IPS DF 6.9 (cell line): ENCODE measurements around the gene ANKRD33B.

ENCODE experiments used
- DNase-seq: peaks from one replicate; pipeline ENCODE4 v3.0.0-alpha.2; 2013; ENCODE audit warnings: low read depth, low spot score
- H3K27ac ChIP-seq: one replicate; pipeline ENCODE4 v1.5.1; 2013; ENCODE audit warnings: low read length, control low read depth
- H3K27me3 ChIP-seq: 2 replicates; pipeline ENCODE4 v1.6.1; 2013; ENCODE audit warnings: mild to moderate bottlenecking, low read length; ENCODE audit not compliant: control insufficient read depth, insufficient read depth
- H3K36me3 ChIP-seq: 2 replicates; pipeline ENCODE4 v1.6.1; 2013; ENCODE audit warnings: low read length; ENCODE audit not compliant: control insufficient read depth, insufficient read depth
- H3K4me1 ChIP-seq: 2 replicates; pipeline ENCODE4 v1.6.1; 2013; ENCODE audit warnings: low read length; ENCODE audit not compliant: control insufficient read depth, insufficient read depth
- H3K4me3 ChIP-seq: 2 replicates; pipeline ENCODE4 v1.5.1; 2013; ENCODE audit warnings: mild to moderate bottlenecking, low read length
- H3K9me3 ChIP-seq: 2 replicates; pipeline ENCODE4 v1.6.1; 2013; ENCODE audit warnings: low read length, inconsistent platforms; ENCODE audit not compliant: control insufficient read depth, insufficient read depth
- WGBS: extraction: QIAGEN DNeasy Blood & Tissue Kit; methylation state at CpG from one replicate; pipeline ENCODE4 v1.1.7; 2013; ENCODE audit warnings: mixed read lengths, missing lambda C conversion rate; ENCODE audit not compliant: insufficient read length, insufficient coverage; 5-methylcytosine and 5-hydroxymethylcytosine counted together

ANKRD33B gene

DNA sequence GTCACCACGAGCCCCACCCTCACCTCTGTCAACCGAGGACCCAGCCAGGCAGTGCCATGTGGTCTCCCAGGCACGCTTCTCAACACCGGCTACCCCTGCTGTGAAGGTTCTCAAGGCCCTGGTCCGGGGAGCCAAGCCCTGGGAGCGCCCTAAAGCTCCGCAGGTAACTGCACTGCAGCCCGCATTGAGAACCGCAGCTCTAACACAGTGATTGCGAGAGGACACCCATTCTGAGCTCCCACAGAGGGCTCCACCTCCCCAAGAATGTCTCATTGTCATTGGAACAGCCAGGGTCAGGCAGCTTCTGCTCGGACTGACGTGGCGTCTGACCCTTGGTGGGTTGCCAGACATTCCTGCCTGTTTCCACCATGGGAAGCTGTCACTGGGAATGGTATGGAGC, 88.3 kb downstream of the ANKRD33B start:
- Histone ChIP-seq H3K4me1 (0 out of 2 replicates have a peak, but pooled peaks cover 1% of the 10 kb centered on the region), H3K9me3 (no peaks in the 10 kb centered on the region; the same call in 1 of the 2 replicates), H3K27ac (no peak overlapping the region), H3K27me3 (no peaks in the 10 kb centered on the region), H3K4me3 (no peak overlapping the region), H3K36me3 (no peaks in the 10 kb centered on the region; the same call in 1 of the 2 replicates)
- DNase-seq = no peak
- no CpG with 5 or more reads among the region's 13 CpGs for WGBS

DNA sequence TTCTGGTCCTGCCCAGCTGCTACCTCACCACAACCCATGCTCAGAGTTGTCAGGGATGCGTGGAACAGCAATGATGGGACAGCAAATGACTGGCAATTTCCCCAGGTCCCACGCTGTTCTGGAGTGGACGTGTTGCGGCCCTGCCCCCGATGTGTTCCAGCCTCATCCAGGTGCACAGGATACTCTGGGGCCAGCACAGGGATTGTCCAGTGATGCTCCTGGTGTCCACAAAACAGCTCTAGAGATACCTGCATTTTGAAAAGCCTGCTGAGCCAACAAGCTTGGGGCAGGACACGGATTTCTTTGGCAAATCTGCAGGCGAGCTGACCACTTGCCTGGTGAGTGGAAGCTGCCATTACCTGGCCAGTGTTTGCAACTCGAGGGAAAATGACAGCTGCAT, 88.7 kb downstream of the ANKRD33B start:
- Histone ChIP-seq H3K9me3 (no peaks in the 10 kb centered on the region; the same call in 1 of the 2 replicates), H3K4me1 (0 out of 2 replicates have a peak, but pooled peaks cover 1% of the 10 kb centered on the region), H3K36me3 (no peaks in the 10 kb centered on the region; the same call in 1 of the 2 replicates), H3K27me3 (no peaks in the 10 kb centered on the region), H3K4me3 (no peak overlapping the region), H3K27ac (no peak overlapping the region)
- no CpG with 5 or more reads among the region's 8 CpGs for WGBS
- DNase-seq = no peak

DNA sequence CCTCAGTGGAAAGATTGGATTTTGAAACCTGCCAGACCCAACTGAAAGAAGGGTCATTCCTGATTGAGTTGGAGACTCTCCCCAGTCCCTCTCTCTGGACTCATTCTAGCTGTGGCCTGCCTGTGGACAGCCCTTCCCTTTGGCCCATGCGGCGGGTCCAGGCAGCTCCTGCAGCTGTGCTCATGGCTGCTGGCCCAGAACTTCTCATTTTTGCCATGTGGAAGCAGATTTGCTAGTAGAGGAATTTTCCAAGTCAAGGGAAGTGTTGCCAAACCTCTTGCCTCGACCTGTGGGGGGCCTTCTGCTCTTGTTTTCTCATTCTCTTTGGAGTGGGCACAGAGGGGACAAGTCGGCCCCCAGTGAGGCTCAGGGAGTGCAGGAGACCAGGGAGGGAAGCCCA, 89.2 kb downstream of the ANKRD33B start:
- Histone ChIP-seq H3K27ac (no peak overlapping the region), H3K36me3 (no peaks in the 10 kb centered on the region; the same call in 1 of the 2 replicates), H3K4me1 (0 out of 2 replicates have a peak, but pooled peaks cover 1% of the 10 kb centered on the region), H3K4me3 (no peak overlapping the region), H3K9me3 (no peaks in the 10 kb centered on the region; the same call in 1 of the 2 replicates), H3K27me3 (no peaks in the 10 kb centered on the region)
- WGBS = no CpG with 5 or more reads among the region's 4 CpGs
- DNase-seq = no peak

DNA sequence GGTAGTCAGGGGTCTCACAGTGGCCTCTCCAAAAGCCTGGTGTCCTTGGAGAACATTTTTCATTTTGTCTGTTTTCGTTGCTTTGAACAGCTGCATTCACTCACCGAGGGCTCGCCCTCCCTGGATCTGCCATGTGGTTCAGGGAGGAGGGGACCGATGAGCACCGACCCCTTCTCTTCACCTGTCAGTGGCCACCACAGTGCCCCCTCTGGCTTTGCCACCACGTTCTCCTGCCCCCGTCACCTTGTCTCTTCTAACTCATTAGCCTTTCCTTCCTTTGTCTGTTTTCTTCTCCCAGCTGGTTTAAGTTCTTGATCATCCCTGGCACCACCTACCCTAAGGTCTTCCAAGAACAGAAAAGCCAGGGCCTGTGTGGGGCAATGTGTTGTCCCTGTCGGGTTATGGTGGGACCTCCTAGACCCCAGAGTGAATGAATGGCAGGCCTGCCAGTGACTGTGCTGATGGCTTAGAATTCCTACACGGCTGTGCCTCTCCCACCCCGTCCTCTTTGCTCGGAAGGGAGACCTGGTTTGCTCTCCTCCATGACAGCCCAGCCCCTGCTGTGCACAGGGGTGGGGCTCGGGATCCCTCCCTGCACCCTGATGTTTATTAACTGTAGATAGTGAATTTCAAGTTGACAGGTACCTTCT, 90.0 kb downstream of the ANKRD33B start:
- H3K9me3 ChIP-seq = no peaks in the 10 kb centered on the region; the same call in 1 of the 2 replicates
- no peak overlapping the region for H3K27ac ChIP-seq
- DNase-seq = no peak
- no peak overlapping the region for H3K4me3 ChIP-seq
- H3K4me1 ChIP-seq = 0 out of 2 replicates have a peak, but pooled peaks cover 1% of the 10 kb centered on the region
- WGBS = no CpG with 5 or more reads among the region's 12 CpGs
- no peaks in the 10 kb centered on the region; the same call in 1 of the 2 replicates for H3K36me3 ChIP-seq
- H3K27me3 ChIP-seq = no peaks in the 10 kb centered on the region

DNA sequence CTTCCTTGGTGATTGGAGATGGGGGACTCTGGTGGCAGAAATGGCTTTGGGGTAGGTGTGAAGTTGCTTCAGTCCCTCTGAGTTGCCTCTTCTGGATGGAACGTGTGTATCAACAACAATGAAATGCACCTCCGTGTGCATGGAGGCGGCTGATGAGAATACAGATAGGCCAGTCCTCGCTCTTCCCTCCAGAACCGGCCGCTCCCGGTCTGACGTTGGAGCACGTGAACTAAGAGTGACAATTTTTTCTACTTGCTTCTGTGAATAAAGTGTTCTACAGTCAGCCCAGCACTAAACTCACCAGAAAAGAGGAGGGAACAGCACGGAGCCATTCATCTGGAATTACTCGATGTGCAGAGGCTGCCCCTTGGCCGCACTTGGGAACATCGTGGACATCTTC, 90.7 kb downstream of the ANKRD33B start:
- WGBS = no CpG with 5 or more reads among the region's 13 CpGs
- Histone ChIP-seq H3K27me3 (no peaks in the 10 kb centered on the region), H3K27ac (no peak overlapping the region), H3K9me3 (no peaks in the 10 kb centered on the region; the same call in 1 of the 2 replicates), H3K4me3 (no peak overlapping the region), H3K4me1 (0 out of 2 replicates have a peak, but pooled peaks cover 1% of the 10 kb centered on the region), H3K36me3 (no peaks in the 10 kb centered on the region; the same call in 1 of the 2 replicates)
- DNase-seq = no peak

DNA sequence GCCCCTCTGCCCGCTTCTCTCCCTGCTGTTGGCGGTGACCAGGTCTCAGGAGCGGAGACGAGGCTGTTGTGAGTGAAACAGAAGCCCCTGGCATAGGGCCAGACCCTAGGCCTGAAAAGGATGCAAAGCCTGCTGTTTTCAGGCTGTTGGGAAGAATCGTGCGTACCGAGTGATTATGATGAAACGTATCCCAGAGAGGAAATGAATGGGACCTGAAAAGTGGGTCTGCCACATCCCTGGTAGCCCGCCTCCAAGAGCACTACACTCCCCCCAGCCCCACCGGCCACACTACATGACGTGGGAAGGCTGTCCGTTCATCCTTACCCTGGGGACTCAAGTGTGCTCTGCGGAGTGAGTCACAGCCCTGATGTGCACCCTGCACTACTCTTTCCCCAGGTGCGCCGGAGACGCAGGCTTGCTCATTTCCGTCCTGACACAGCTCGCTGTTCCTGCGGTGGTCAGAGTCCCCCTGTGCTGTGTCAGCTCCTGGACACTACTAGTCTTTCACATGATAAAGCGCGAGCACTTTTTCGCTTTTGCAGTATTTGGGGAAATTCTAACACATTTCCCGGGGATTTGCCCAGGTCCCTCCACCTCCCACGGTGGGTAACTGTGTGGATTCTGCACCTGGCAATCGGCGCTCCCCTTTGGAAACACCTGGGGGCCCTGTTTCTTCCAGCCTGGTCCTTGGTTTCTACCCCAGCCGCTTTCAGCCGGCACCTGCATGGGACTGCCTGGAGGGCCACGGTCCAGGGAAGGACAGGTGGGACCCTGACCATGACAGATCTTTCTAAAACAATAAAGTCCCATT, 91.5 kb downstream of the ANKRD33B start:
- Histone ChIP-seq H3K27ac (no peak overlapping the region), H3K4me3 (no peak overlapping the region), H3K36me3 (no peaks in the 10 kb centered on the region), H3K9me3 (no peaks in the 10 kb centered on the region; the same call in 1 of the 2 replicates), H3K27me3 (no peaks in the 10 kb centered on the region), H3K4me1 (0 out of 2 replicates have a peak, but pooled peaks cover 1% of the 10 kb centered on the region)
- WGBS = no CpG with 5 or more reads among the region's 29 CpGs
- no peak for DNase-seq

DNA sequence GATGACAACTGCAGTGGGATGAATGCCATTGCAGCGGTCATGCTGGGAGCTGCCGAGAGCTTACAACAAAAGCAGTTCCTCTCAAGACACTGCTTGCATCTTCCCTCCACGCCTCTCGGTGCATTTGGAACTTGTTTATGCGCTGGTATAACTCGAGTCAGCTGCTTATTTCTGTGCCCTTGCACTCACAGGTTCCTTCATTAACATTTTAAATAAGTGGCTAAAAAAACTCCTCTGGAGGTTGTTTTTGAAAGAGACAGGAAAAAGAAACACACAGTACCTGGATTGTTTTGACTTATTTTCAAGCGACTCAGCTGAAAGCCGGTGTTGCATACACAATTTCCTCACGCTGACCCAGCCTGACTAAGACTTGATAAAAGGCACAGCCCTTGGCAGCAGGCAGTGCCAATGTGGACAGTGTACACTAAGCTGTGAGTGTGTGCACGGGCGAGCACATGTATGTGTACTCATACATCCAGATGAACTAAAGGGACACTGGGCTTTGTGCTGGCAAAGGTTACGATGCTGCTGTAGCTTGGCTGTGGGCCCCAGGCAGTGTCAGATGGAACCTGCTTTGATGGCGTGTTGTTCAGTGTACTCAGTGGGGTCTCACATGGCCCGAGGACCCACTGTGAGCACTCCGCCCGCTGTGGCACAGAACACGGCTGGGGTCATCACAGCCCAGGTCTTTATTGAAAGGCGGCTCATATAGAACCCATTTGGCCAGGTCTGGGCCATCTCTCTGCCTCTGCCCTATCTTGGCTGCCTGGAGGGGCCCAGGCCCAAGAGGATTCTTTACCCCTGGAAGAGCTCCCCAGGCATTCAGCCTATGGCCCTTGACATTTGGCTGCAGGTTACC, 92.3 kb downstream of the ANKRD33B start:
- no peak for DNase-seq
- Histone ChIP-seq H3K27ac (no peak overlapping the region), H3K4me3 (no peak overlapping the region), H3K27me3 (no peaks in the 10 kb centered on the region), H3K36me3 (no peaks in the 10 kb centered on the region), H3K9me3 (no peaks in the 10 kb centered on the region; the same call in 1 of the 2 replicates), H3K4me1 (0 out of 2 replicates have a peak, but pooled peaks cover 1% of the 10 kb centered on the region)
- no CpG with 5 or more reads among the region's 18 CpGs for WGBS

DNA sequence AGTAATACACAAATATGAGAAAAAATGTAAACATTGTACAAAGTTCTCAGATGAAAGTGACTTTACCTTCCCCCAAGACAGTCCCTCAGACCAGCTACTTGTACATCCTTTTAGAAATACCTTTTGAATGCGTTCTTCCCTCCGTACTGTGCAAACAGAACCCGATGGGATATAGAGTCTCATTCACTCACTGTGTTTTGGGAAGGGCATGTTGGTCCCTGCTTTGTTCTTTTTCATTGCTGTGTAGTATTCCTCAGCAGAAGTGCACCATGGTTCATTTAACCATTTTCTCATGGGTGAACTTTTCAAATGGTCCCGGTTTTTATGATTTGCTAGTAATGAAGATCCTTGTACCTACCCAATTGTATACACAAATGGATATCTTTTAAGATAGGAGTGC, 94.4 kb downstream of the ANKRD33B start:
- Histone ChIP-seq H3K27me3 (no peaks in the 10 kb centered on the region), H3K27ac (no peak overlapping the region), H3K9me3 (no peaks in the 10 kb centered on the region), H3K4me1 (no peaks in the 10 kb centered on the region), H3K36me3 (no peaks in the 10 kb centered on the region), H3K4me3 (no peak overlapping the region)
- WGBS = no CpG with 5 or more reads among the region's 4 CpGs
- DNase-seq = no peak

DNA sequence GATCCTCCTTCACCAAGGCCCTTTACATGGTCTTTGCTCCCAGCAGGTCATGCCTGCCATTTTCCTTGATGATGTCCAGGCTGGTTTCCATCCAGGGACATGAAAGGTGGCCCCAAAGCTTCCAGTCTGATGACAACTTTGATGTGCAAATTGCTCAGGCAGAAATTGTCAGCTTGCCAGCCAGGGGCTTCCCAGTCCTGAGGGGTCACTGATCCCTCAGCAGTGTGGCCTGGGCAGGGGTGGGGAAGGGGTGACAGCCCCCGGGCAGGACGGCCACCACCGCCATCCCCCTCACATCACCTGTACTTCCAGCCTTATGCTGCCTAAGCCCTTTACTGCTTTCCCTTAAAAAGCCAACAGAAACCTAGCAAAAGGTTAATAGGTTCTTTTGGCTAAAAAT, 96.3 kb downstream of the ANKRD33B start:
- Histone ChIP-seq H3K36me3 (no peaks in the 10 kb centered on the region), H3K4me3 (no peak overlapping the region), H3K9me3 (no peaks in the 10 kb centered on the region), H3K27me3 (no peaks in the 10 kb centered on the region), H3K4me1 (peaks cover 4% of the 10 kb centered on the region), H3K27ac (no peak overlapping the region)
- WGBS = no CpG with 5 or more reads among the region's 3 CpGs
- DNase-seq = no peak
